ENCODE results near the gene NENF.
"Not testable (repeated sequence)": the region's sequence is repeated elsewhere in the genome, so short reads cannot be mapped to it uniquely, and the experiment has no call there.

The NENF gene

GRCh38 chr1:212459656-212460055 lies 26.9 kb downstream of the NENF start:
- no peak for DNase-seq (ENCODE audit: low read depth, low spot score)

- no peak for DNase-seq (ENCODE audit: low read depth, low spot score)
Measured at GRCh38 chr1:212460376-212460775, 27.7 kb downstream of the NENF start.

GRCh38 chr1:212461916-212462660 lies 29.4 kb downstream of the NENF start:
- DNase-seq (ENCODE audit: low read depth, low spot score), result no peak

- no peak for DNase-seq (ENCODE audit: low read depth, low spot score)
Measured at GRCh38 chr1:212463565-212464285, 31.0 kb downstream of the NENF start.

GRCh38 chr1:212465311-212465710 lies 32.6 kb downstream of the NENF start:
- DNase-seq (ENCODE audit: low read depth, low spot score), result no peak

- no peak for DNase-seq (ENCODE audit: low read depth, low spot score)
Measured at GRCh38 chr1:212466437-212466836, 33.7 kb downstream of the NENF start.

GRCh38 chr1:212466898-212467650 lies 34.4 kb downstream of the NENF start:
- DNase-seq (ENCODE audit: low read depth, low spot score), result no peak

GRCh38 chr1:212467843-212468482 lies 35.2 kb downstream of the NENF start:
- no peak for DNase-seq (ENCODE audit: low read depth, low spot score)

- DNase-seq (ENCODE audit: low read depth, low spot score), result no peak
Measured at GRCh38 chr1:212470059-212470458, 37.3 kb downstream of the NENF start.

GRCh38 chr1:212471286-212471685 lies 38.6 kb downstream of the NENF start:
- DNase-seq (ENCODE audit: low read depth, low spot score), result no peak

GRCh38 chr1:212471891-212472675 lies 39.4 kb downstream of the NENF start:
- no peak for DNase-seq (ENCODE audit: low read depth, low spot score)

GRCh38 chr1:212473729-212474128 lies 41.0 kb downstream of the NENF start:
- no peak for DNase-seq (ENCODE audit: low read depth, low spot score)

GRCh38 chr1:212475151-212475550 lies 42.4 kb downstream of the NENF start:
- DNase-seq (ENCODE audit: low read depth, low spot score), result no peak

GRCh38 chr1:212475831-212476230 lies 43.1 kb downstream of the NENF start:
- not testable (repeated sequence) for DNase-seq (ENCODE audit: low read depth, low spot score)

GRCh38 chr1:212477014-212477679 lies 44.4 kb downstream of the NENF start:
- DNase-seq (ENCODE audit: low read depth, low spot score), result peak; percentile 47

GRCh38 chr1:212477680-212478466 lies 45.2 kb downstream of the NENF start:
- no peak for DNase-seq (ENCODE audit: low read depth, low spot score)

GRCh38 chr1:212478467-212479025 lies 45.8 kb downstream of the NENF start:
- no peak for DNase-seq (ENCODE audit: low read depth, low spot score)

- DNase-seq (ENCODE audit: low read depth, low spot score), result no peak
Measured at GRCh38 chr1:212479188-212479587, 46.5 kb downstream of the NENF start.

- not testable (repeated sequence) for DNase-seq (ENCODE audit: low read depth, low spot score)
Measured at GRCh38 chr1:212480711-212481437, 48.2 kb downstream of the NENF start.
